ENCODE measurements around the gene MYO5B. TPM values are rescaled to one million over a fixed set of nuclear protein-coding genes. Genes with fewer than 3 reads are reported as not detected.

MYO5B gene
- total and polyA plus RNA-seq, 10 of the 15 experiments (the other 5 are each of a cell fraction or from before 2014, with no cell fraction given): 2.5 to 4.5 (median 3.3) TPM

- ChIA-PET SMC1A (ENCODE audit: uncharacterized antibody, unreplicated experiment) (interaction anchor here (0.8 to 2.1 kb wide), 10 partner anchors 9 to 96 kb away, joined by 3 to 7 read pairs (median 3); no protein-coding TSS in a partner anchor), RAD21 (ENCODE audit: unreplicated experiment) (interaction anchor here (0.5 to 1.6 kb wide), 4 partner anchors 12 to 93 kb away, joined by 3 to 4 read pairs (median 4); partner anchors contain the start of gene MYO5B), CTCF (interaction anchor here (0.6 to 1.3 kb wide), 3 partner anchors 93 to 117 kb away, joined by 3 read pairs; no protein-coding TSS in a partner anchor), POLR2A (no interaction called here)
- 0 out of 2 replicates have a peak, but pooled peaks have one; percentile 22 for TF ChIP-seq EED (IDR thresholded peaks at IDR 0.05; ENCODE audit: low read depth)
- TF ChIP-seq ZZZ3 (IDR thresholded peaks at IDR 0.05; ENCODE audit: control insufficient read depth, insufficient read length, low read depth): no peak
- TF ChIP-seq IKZF2 (IDR thresholded peaks at IDR 0.05): peak; percentile 34 to 48; a peak in 2 of 4 replicates
- DNase-seq (ENCODE audit: low read depth, low spot score) (no peak), FAIRE-seq (no peak), ATAC-seq (peak; percentile 61)
- H4K20me1 ChIP-seq (ENCODE audit: control insufficient read depth, insufficient read depth): no peaks in the 10 kb centered on the region
- intact Hi-C loops (cut with micrococcal nuclease; ENCODE audit: unreplicated experiment) (no loop called here), in situ Hi-C loops (cut with MboI) (no loop called here)
- BruUV-seq (replicated peaks): no TSS peak
- WGBS (ENCODE audit: insufficient coverage, insufficient replicate concordance, low lambda C conversion rate, missing lambda C conversion rate): 52% methylated on average over 2 of the region's 2 CpGs
- peaks cover 0 to 8% of the 10 kb centered on the region in 2 experiments; a peak in 1 of 4 replicates for H3K27me3 ChIP-seq (replicated peaks in 1 of 2; ENCODE audit: control insufficient read depth in 2 of 2, insufficient read depth in 2 of 2, low read length in 1 of 2)
- no peaks in the 10 kb centered on the region for H3K36me3 ChIP-seq (ENCODE audit: control insufficient read depth in 2 of 2, insufficient read depth in 2 of 2, low read length in 1 of 2)
- H3K4me2 ChIP-seq (ENCODE audit: control insufficient read depth, insufficient read depth): no peak overlapping the region
- H2AFZ ChIP-seq (ENCODE audit: control insufficient read depth, low read depth, low read length): no peak overlapping the region
- no peak overlapping the region for H3K9ac ChIP-seq (ENCODE audit: control insufficient read depth, insufficient read depth, low read length)
- no peaks in the 10 kb centered on the region for H3K4me1 ChIP-seq (ENCODE audit: control insufficient read depth, insufficient read depth, low read length)
- no peak overlapping the region for H3K4me3 ChIP-seq
- no peaks in the 10 kb centered on the region for H3K9me3 ChIP-seq (replicated peaks; ENCODE audit: control insufficient read depth, insufficient read depth, low read length)
- no peak overlapping the region for H3K27ac ChIP-seq (ENCODE audit: control insufficient read depth, insufficient read depth)
- H3K79me2 ChIP-seq (ENCODE audit: control insufficient read depth, insufficient read depth, low read length): no peaks in the 10 kb centered on the region
Measured at GRCh38 chr18:50107468-50107977, 87.4 kb downstream of the MYO5B start.

GRCh38 chr18:50105027-50105426, 89.9 kb downstream of the MYO5B start:
- no peak for DNase-seq (ENCODE audit: low read depth, low spot score)
- Histone ChIP-seq H3K27me3 (replicated peaks in 1 of 2; ENCODE audit: control insufficient read depth in 2 of 2, insufficient read depth in 2 of 2, low read length in 1 of 2) (no peaks in the 10 kb centered on the region; a peak in 1 of 4 replicates), H3K4me1 (ENCODE audit: control insufficient read depth, insufficient read depth, low read length) (peaks cover 6% of the 10 kb centered on the region), H3K4me3 (no peak overlapping the region), H3K36me3 (ENCODE audit: control insufficient read depth in 2 of 2, insufficient read depth in 2 of 2, low read length in 1 of 2) (no peaks in the 10 kb centered on the region), H3K9ac (ENCODE audit: control insufficient read depth, insufficient read depth, low read length) (no peak overlapping the region), H3K4me2 (ENCODE audit: control insufficient read depth, insufficient read depth) (no peak overlapping the region), H3K27ac (ENCODE audit: control insufficient read depth, insufficient read depth) (no peak overlapping the region), H2AFZ (ENCODE audit: control insufficient read depth, low read depth, low read length) (no peak overlapping the region), H4K20me1 (ENCODE audit: control insufficient read depth, insufficient read depth) (no peaks in the 10 kb centered on the region), H3K9me3 (replicated peaks; ENCODE audit: control insufficient read depth, insufficient read depth, low read length) (no peaks in the 10 kb centered on the region), H3K79me2 (ENCODE audit: control insufficient read depth, insufficient read depth, low read length) (no peaks in the 10 kb centered on the region)
- in situ Hi-C loops (cut with MboI) (no loop called here), intact Hi-C loops (cut with micrococcal nuclease; ENCODE audit: unreplicated experiment) (no loop called here)
- SMC1A ChIA-PET (ENCODE audit: uncharacterized antibody, unreplicated experiment): interaction anchor here (0.7 to 2.1 kb wide), 5 partner anchors 9 to 36 kb away, joined by 3 to 7 read pairs (median 4); no protein-coding TSS in a partner anchor
- 54% methylated on average over 1 of the region's 1 CpG for WGBS (ENCODE audit: insufficient coverage, insufficient replicate concordance, low lambda C conversion rate, missing lambda C conversion rate)
- RAD21 ChIA-PET (ENCODE audit: unreplicated experiment): interaction anchor here (0.7 to 0.9 kb wide), 2 partner anchors 70 to 85 kb away, joined by 3 read pairs; no protein-coding TSS in a partner anchor
- no peak for ATAC-seq
- no peak for FAIRE-seq
- POLR2A ChIA-PET: interaction anchor here (1.1 kb wide), 1 partner anchor 26 kb away, joined by 3 read pairs; no protein-coding TSS in a partner anchor
- BruUV-seq (replicated peaks): no TSS peak
- CTCF ChIA-PET: interaction anchor here (1.1 to 1.3 kb wide), 3 partner anchors 9 to 90 kb away, joined by 4 to 5 read pairs (median 4); partner anchors contain the start of gene MYO5B
- TF ChIP-seq MLLT1 (IDR thresholded peaks at IDR 0.05): no peak
- TF ChIP-seq GABPA (IDR thresholded peaks at IDR 0.05; ENCODE audit: low read depth): no peak
- no peak for TF ChIP-seq CTCF (IDR thresholded peaks at IDR 0.05 in 2 of 3, conservative IDR thresholded peaks at IDR 0.05 in 1 of 3; ENCODE audit: control insufficient read depth in 2 of 3, extremely low read depth in 1 of 3, insufficient read depth in 1 of 3, low read depth in 3 of 3, low read length in 3 of 3)
- TF ChIP-seq MTA2 (IDR thresholded peaks at IDR 0.05; ENCODE audit: low read depth): no peak
- TF ChIP-seq, protein P1, sequence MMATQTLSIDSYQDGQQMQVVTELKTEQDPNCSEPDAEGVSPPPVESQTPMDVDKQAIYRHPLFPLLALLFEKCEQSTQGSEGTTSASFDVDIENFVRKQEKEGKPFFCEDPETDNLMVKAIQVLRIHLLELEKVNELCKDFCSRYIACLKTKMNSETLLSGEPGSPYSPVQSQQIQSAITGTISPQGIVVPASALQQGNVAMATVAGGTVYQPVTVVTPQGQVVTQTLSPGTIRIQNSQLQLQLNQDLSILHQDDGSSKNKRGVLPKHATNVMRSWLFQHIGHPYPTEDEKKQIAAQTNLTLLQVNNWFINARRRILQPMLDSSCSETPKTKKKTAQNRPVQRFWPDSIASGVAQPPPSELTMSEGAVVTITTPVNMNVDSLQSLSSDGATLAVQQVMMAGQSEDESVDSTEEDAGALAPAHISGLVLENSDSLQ (IDR thresholded peaks at IDR 0.05): no peak
- TF ChIP-seq NR2C2 (IDR thresholded peaks at IDR 0.05; ENCODE audit: borderline replicate concordance, control insufficient read depth, insufficient read length, low read depth): no peak
- TF ChIP-seq ZSCAN29 (IDR thresholded peaks at IDR 0.05): no peak
- TF ChIP-seq IKZF2 (IDR thresholded peaks at IDR 0.05): no peak
- TF ChIP-seq KAT2A (conservative IDR thresholded peaks at IDR 0.05; ENCODE audit: control insufficient read depth, low read depth, low read length): no peak
- no peak for TF ChIP-seq SREBF2 (IDR thresholded peaks at IDR 0.05; ENCODE audit: low read length)
